SK-N-MC (cell line): ENCODE data around the gene VWA5B2.

Source experiments
- EZH2 ChIP-seq: fragments of 200-600 bp; sonication (generic); IDR thresholded peaks from one replicate; pipeline ENCODE4 v1.6.1; 2017; ENCODE audit warnings: antibody characterized with exemption
- FOXP2 ChIP-seq: optimal IDR thresholded peaks from 2 replicates; pipeline ENCODE3; 2011; ENCODE audit warnings: mild to moderate bottlenecking, moderate library complexity; ENCODE audit not compliant: insufficient read depth; ENCODE audit errors: extremely low read length, control extremely low read depth
- POLR2AphosphoS5 ChIP-seq: IDR thresholded peaks from 2 replicates; pipeline ENCODE4 v1.6.1; 2012; ENCODE audit warnings: mild to moderate bottlenecking, low read depth, low read length, borderline replicate concordance

GRCh38 chr3:184241141-184241446 lies 11.7 kb downstream of the VWA5B2 start:
- no peak; the same call in 1 of the 2 replicates for TF ChIP-seq POLR2AphosphoS5
- TF ChIP-seq EZH2: no peak
- TF ChIP-seq FOXP2: no peak
